T-cell (primary cell): ENCODE data around the gene MMADHC. TPM values are rescaled to one million over a fixed set of nuclear protein-coding genes. Genes with fewer than 3 reads are reported as not detected.

Experiments
- ATAC-seq, 4 experiments: fragments of 200-7000 bp in 3 of 4; fragments of 150-1000 bp in 1 of 4; cut with Tn5 transposase; replicated peaks in 1 of 4; 1 replicate in 3 of 4; 2 replicates in 1 of 4; pipeline ENCODE4 v1.10.0; 2021; ENCODE audit warnings: moderate library complexity in 3 of 4, mild to moderate bottlenecking in 2 of 4, moderate number of reproducible peaks in 1 of 4
- CTCF ChIA-PET, 2 donors: fragments of 300-600 bp; sonication (Branson Sonifier 250); formaldehyde crosslinking; loops; one replicate each; lab custom pipeline; 2022; ENCODE audit warnings: antibody characterized with exemption in 2 of 2; lab: Charles Lee
- POLR2A ChIA-PET, 2 donors: fragments of 300-600 bp; sonication (Branson Sonifier 250); formaldehyde crosslinking; loops; one replicate each; lab custom pipeline; 2022; ENCODE audit warnings: antibody characterized with exemption in 2 of 2; lab: Charles Lee
- DNase-seq, 35 experiments: peaks; one replicate each; pipeline versions ENCODE4 v3.0.0 to v3.0.0-alpha.2; 2013 to 2023
- H3K27ac ChIP-seq: one replicate; pipeline ENCODE4 v1.5.1; 2013; ENCODE audit warnings: low read length
- H3K27me3 ChIP-seq, 2 experiments: replicated peaks in 1 of 2; 1 replicate in 1 of 2; 2 replicates in 1 of 2; pipeline versions ENCODE4 v1.6.1 to v1.7.0; 2013; ENCODE audit warnings: low read length in 1 of 2, mixed read lengths in 1 of 2; ENCODE audit not compliant: control insufficient read depth in 2 of 2, insufficient read depth in 2 of 2; ENCODE audit errors: extremely low read depth in 1 of 2
- H3K36me3 ChIP-seq, 2 donors: 1 replicate in 1 of 2; 2 replicates in 1 of 2; pipeline versions ENCODE4 v1.6.1 to v1.7.0; 2013; ENCODE audit warnings: low read length in 1 of 2; ENCODE audit not compliant: control insufficient read depth in 2 of 2, insufficient read depth in 1 of 2; ENCODE audit errors: extremely low read depth in 1 of 2
- H3K4me1 ChIP-seq, 2 experiments: 1 replicate in 1 of 2; 2 replicates in 1 of 2; pipeline versions ENCODE4 v1.6.1 to v1.7.0; 2013; ENCODE audit warnings: low read length in 2 of 2, mixed read lengths in 1 of 2; ENCODE audit not compliant: insufficient read depth in 2 of 2, control insufficient read depth in 1 of 2; ENCODE audit errors: extremely low read depth in 1 of 2
- H3K4me3 ChIP-seq, 2 donors: 1 replicate in 1 of 2; 2 replicates in 1 of 2; pipeline versions ENCODE4 v1.5.1 to v1.7.0; 2013; ENCODE audit warnings: mild to moderate bottlenecking in 2 of 2, low read length in 1 of 2, moderate library complexity in 1 of 2; ENCODE audit not compliant: control insufficient read depth in 1 of 2; ENCODE audit errors: extremely low read depth in 1 of 2
- H3K9me3 ChIP-seq: 2 replicates; pipeline ENCODE4 v1.7.0; 2013
- H3K27ac Mint-ChIP-seq, 2 donors: one replicate each; pipeline ENCODE4 v1.8.0; 2020 to 2021; ENCODE audit warnings: mild to moderate bottlenecking in 2 of 2, mixed read lengths in 2 of 2
- H3K27me3 Mint-ChIP-seq, 2 donors: one replicate each; pipeline ENCODE4 v1.8.0; 2021 to 2022; ENCODE audit warnings: mixed read lengths in 2 of 2
- H3K36me3 Mint-ChIP-seq: one replicate; pipeline ENCODE4 v1.8.0; 2021; ENCODE audit warnings: mixed read lengths
- H3K4me1 Mint-ChIP-seq, 3 donors: one replicate each; pipeline ENCODE4 v1.8.0; 2020 to 2022; ENCODE audit warnings: mixed read lengths in 3 of 3, mild to moderate bottlenecking in 1 of 3
- H3K4me3 Mint-ChIP-seq, 3 donors: one replicate each; pipeline ENCODE4 v1.8.0; 2020 to 2022; ENCODE audit warnings: mild to moderate bottlenecking in 3 of 3, mixed read lengths in 3 of 3, moderate library complexity in 3 of 3
- H3K9me3 Mint-ChIP-seq, 3 donors: one replicate each; pipeline ENCODE4 v1.8.0; 2020 to 2022; ENCODE audit warnings: mixed read lengths in 3 of 3
- WGBS: methylation state at CpG from one replicate; pipeline ENCODE4 v1.1.5; 2013; ENCODE audit warnings: missing lambda C conversion rate; ENCODE audit not compliant: insufficient coverage; 5-methylcytosine and 5-hydroxymethylcytosine counted together
- total RNA-seq, 35 experiments: library from RNA in 6 of 35; stranded (reverse) in 6 of 35; fragments of 120-200 nt in 1 of 35; gene quantifications; one replicate each; pipeline versions ENCODE4 v1.2.1 to v1.2.4 and lab custom pipeline; 2013 to 2026

MMADHC gene
- total RNA-seq, 5 donors from 2014 or later (not counting 1 experiment from before 2014, with no cell fraction given): 56.8 to 65.0 (median 61.4) TPM

DNA sequence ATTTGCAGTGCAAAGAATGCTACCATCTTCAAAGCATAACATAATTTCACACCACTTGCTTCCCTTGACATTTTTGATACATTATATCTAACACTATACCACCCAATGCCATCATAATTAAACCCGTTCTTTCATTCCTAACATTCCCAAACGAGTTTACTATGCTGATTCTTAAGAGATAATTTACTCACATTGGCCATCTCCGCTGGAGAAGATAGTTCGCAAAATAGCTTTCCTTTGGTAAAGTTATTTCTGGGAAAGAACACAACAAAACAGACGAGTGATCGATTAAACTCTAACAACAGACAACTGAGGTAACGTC, 716 bp downstream of the MMADHC start:
- peak overlapping the region; percentile 97 to 100 for H3K4me3 ChIP-seq
- peaks cover 8 to 27% of the 10 kb centered on the region in 2 experiments for H3K4me1 ChIP-seq
- H3K9me3 Mint-ChIP-seq: no peaks in the 10 kb centered on the region
- peaks cover 0 to 17% of the 10 kb centered on the region in 2 donors for H3K36me3 ChIP-seq
- peak overlapping the region; percentile 96 to 99 for H3K27ac Mint-ChIP-seq
- ChIA-PET CTCF (interaction anchor here (0.6 to 2.1 kb wide), 9 partner anchors 8 to 1823 kb away, joined by 3 to 16 read pairs (median 6); partner anchors contain the start of gene LYPD6B (in 1 of the 2)), POLR2A (interaction anchor here in 1 of 2 donors (0.6 to 1.7 kb wide), 9 partner anchors 8 to 1703 kb away, joined by 3 to 6 read pairs (median 3); partner anchors contain the start of genes MBD5 and ORC4)
- peak overlapping the region; percentile 96 for H3K27ac ChIP-seq
- H3K9me3 ChIP-seq: no peaks in the 10 kb centered on the region
- H3K4me1 Mint-ChIP-seq: peaks cover 48 to 60% (median 55%) of the 10 kb centered on the region in 3 donors
- DNase-seq (no peak), ATAC-seq (no peak)
- no peaks in the 10 kb centered on the region for H3K27me3 ChIP-seq
- H3K36me3 Mint-ChIP-seq: peaks cover 29% of the 10 kb centered on the region
- H3K4me3 Mint-ChIP-seq: peak overlapping the region; percentile 96 to 99 (median 99)
- peaks cover 14 to 19% of the 10 kb centered on the region in 2 donors for H3K27me3 Mint-ChIP-seq
- 0% methylated on average over 1 of the region's 7 CpGs for WGBS

DNA sequence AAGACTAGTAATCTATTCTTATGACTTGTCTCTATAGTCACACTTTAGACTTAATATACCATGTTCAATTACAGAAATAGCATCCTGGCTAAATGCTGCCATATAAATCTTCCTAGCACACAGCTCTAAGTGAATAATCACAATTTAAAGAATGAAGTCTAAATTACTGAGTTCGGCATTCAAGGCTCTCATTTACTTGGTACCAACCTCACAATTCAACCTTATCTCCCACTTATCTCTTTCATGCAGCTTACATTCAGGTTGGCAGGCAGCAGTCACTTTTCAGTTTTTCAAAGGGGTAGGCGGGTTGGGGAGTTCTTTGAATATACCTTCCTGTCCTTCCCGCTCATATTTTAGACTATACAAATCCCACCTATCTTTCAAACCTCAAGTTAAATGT, 1.5 kb downstream of the MMADHC start:
- Histone ChIP-seq H3K9me3 (no peaks in the 10 kb centered on the region), H3K4me3 (peak overlapping the region; percentile 15 to 97), H3K27me3 (no peaks in the 10 kb centered on the region), H3K27ac (no peak overlapping the region), H3K4me1 (peaks cover 8 to 27% of the 10 kb centered on the region in 2 experiments), H3K36me3 (peaks cover 0 to 25% of the 10 kb centered on the region in 2 donors)
- POLR2A ChIA-PET: interaction anchor here (0.6 to 1.7 kb wide), 3 partner anchors 12 to 1644 kb away, joined by 3 to 5 read pairs (median 3); no protein-coding TSS in a partner anchor
- Mint-ChIP-seq H3K27me3 (peaks cover 12 to 13% of the 10 kb centered on the region in 2 donors), H3K27ac (peak overlapping the region; percentile 15 to 77), H3K4me1 (peaks cover 55 to 67% (median 62%) of the 10 kb centered on the region in 3 donors), H3K4me3 (peak overlapping the region; percentile 96 to 99 (median 99)), H3K9me3 (no peaks in the 10 kb centered on the region), H3K36me3 (peaks cover 36% of the 10 kb centered on the region)
- ATAC-seq: no peak
- DNase-seq: no peak
- CTCF ChIA-PET: interaction anchor here (0.6 to 2.1 kb wide), 5 partner anchors 9 to 1921 kb away, joined by 3 to 11 read pairs (median 8); no protein-coding TSS in a partner anchor
- WGBS: no CpG with 5 or more reads among the region's 3 CpGs

GRCh38 chr2:149585166-149585885, 2.2 kb downstream of the MMADHC start:
- ATAC-seq (no peak), DNase-seq (no peak)
- peaks cover 0 to 32% of the 10 kb centered on the region in 2 donors for H3K36me3 ChIP-seq
- H3K27me3 ChIP-seq: no peaks in the 10 kb centered on the region
- Mint-ChIP-seq H3K27me3 (peaks cover 11 to 12% of the 10 kb centered on the region in 2 donors), H3K4me1 (peaks cover 61 to 72% (median 66%) of the 10 kb centered on the region in 3 donors), H3K27ac (no peak overlapping the region), H3K36me3 (peaks cover 40% of the 10 kb centered on the region), H3K4me3 (peak overlapping the region; percentile 96 to 99 (median 99)), H3K9me3 (no peaks in the 10 kb centered on the region)
- no peak overlapping the region for H3K4me3 ChIP-seq
- WGBS: no CpG with 5 or more reads among the region's 2 CpGs
- CTCF ChIA-PET: interaction anchor here (1.9 to 2.1 kb wide), 2 partner anchors 11 to 24 kb away, joined by 8 read pairs; no protein-coding TSS in a partner anchor
- POLR2A ChIA-PET: interaction anchor here (0.6 to 0.8 kb wide), 3 partner anchors 19 to 1644 kb away, joined by 3 to 4 read pairs (median 3); no protein-coding TSS in a partner anchor
- H3K9me3 ChIP-seq: no peaks in the 10 kb centered on the region
- no peak overlapping the region for H3K27ac ChIP-seq
- peaks cover 8 to 27% of the 10 kb centered on the region in 2 experiments for H3K4me1 ChIP-seq

DNA sequence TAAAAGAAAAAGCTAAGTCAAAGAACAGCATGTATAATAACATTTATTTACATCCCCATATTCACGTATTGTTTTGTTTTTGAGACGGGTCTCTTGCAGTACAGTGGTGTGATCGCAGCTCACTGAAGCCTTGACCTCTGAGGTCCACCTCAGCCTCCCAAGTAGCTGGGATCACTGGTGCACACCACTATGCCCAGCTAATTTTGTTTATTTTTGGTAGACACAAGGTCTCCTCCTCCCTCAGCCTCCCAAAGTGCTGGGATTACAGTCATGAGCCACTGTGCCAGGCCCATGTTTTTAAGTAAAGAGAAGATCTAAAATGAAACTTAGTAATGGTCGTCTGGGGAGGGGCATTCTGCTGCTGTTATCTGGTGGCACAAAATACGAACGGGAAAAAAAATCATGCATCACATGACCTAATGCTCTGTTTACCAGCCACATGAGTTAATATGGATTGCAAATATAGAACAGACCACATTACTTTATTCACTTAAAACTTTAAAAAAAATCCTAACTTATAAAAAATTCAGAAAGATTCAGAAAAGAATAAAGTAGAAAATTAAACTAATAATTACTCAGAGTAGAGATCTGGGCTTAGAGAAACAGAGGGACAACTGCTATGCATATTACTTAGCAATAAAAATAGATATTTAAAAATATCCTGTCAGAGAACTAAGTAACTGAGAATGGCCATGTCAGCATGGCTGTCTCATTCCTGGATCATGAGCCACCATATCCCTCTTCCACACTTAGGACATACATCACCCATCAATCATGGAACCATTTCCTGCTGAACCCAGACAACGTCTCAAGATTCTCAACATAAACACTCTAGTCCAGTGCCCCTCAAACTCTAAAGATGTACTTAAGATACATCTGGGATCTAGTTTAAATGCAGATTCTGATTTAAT, 7.3 kb downstream of the MMADHC start:
- Histone ChIP-seq H3K36me3 (peaks cover 0 to 71% of the 10 kb centered on the region in 2 donors), H3K4me3 (no peak overlapping the region), H3K4me1 (peaks cover 8 to 11% of the 10 kb centered on the region in 2 experiments), H3K27ac (no peak overlapping the region), H3K9me3 (no peaks in the 10 kb centered on the region), H3K27me3 (no peaks in the 10 kb centered on the region)
- Mint-ChIP-seq H3K9me3 (no peaks in the 10 kb centered on the region), H3K36me3 (peaks cover 52% of the 10 kb centered on the region), H3K27me3 (no peaks in the 10 kb centered on the region), H3K4me1 (peaks cover 69 to 71% (median 71%) of the 10 kb centered on the region in 3 donors), H3K4me3 (peak overlapping the region in 1 of 3 donors; percentile 11), H3K27ac (peak overlapping the region in 1 of 2 donors; percentile 76)
- WGBS: 94% methylated on average over 3 of the region's 7 CpGs
- POLR2A ChIA-PET: interaction anchor here in 1 of 2 donors (0.6 kb wide), 1 partner anchor 1590 kb away, joined by 6 read pairs; no protein-coding TSS in a partner anchor
- CTCF ChIA-PET: interaction anchor here in 1 of 2 donors (0.7 kb wide), 1 partner anchor 19 kb away, joined by 3 read pairs; no protein-coding TSS in a partner anchor
- no peak for ATAC-seq
- no peak for DNase-seq

DNA sequence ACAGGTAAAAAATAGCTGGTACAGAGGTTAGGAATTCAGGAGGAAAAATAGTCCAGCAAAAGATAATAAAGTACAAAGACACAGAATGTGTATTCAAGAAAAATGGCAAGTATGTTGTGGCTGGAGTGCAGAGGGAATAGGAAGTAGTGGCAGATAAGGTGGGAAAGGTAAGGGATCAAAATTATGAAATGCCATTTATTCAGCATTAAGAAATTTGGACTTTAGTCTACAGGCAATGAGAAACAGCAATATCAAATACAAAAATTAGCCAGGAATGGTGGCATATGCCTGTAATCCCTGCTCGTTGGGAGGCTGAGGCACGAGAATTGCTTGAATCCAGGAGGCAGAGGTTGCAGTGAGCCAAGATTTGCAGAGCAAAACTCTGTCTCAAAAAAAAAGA, 10.3 kb downstream of the MMADHC start:
- CTCF ChIA-PET: interaction anchor here in 1 of 2 donors (0.8 kb wide), 1 partner anchor 13 kb away, joined by 3 read pairs; no protein-coding TSS in a partner anchor
- H3K36me3 ChIP-seq: peaks cover 0 to 81% of the 10 kb centered on the region in 2 donors
- H3K27me3 ChIP-seq: no peaks in the 10 kb centered on the region
- Mint-ChIP-seq H3K27ac (peak overlapping the region in 1 of 2 donors; percentile 0), H3K4me1 (peaks cover 46 to 55% (median 47%) of the 10 kb centered on the region in 3 donors), H3K9me3 (no peaks in the 10 kb centered on the region), H3K36me3 (peaks cover 43% of the 10 kb centered on the region), H3K4me3 (no peak overlapping the region), H3K27me3 (no peaks in the 10 kb centered on the region)
- no peak for ATAC-seq
- H3K9me3 ChIP-seq: no peaks in the 10 kb centered on the region
- POLR2A ChIA-PET: interaction anchor here in 1 of 2 donors (0.8 kb wide), 1 partner anchor 10 kb away, joined by 3 read pairs; no protein-coding TSS in a partner anchor
- no peak for DNase-seq
- WGBS: no CpG with 5 or more reads among the region's 2 CpGs
- peaks cover 0 to 4% of the 10 kb centered on the region in 2 experiments for H3K4me1 ChIP-seq
- H3K4me3 ChIP-seq: no peak overlapping the region
- no peak overlapping the region for H3K27ac ChIP-seq
